Esophagus squamous epithelium (tissue), 4 donors: ENCODE results near the gene STX17.

Source experiments
- POLR2A ChIP-seq, 4 donors: fragments of 450-650 bp; IDR thresholded peaks; one replicate each; pipeline ENCODE4 v1.6.1; 2017; ENCODE audit warnings: antibody characterized with exemption in 4 of 4, mild to moderate bottlenecking in 4 of 4, moderate library complexity in 3 of 4
- TF ChIP-seq, protein P1 (sequence below), 6 experiments: fragments of 450-650 bp in 4 of 6; fragments of 200-600 bp in 2 of 6; sonication (generic) in 2 of 6; IDR thresholded peaks; one replicate each; pipeline ENCODE4 v1.5.1; 2016 to 2019; ENCODE audit warnings: antibody characterized with exemption in 6 of 6, mild to moderate bottlenecking in 4 of 6, moderate library complexity in 4 of 6

DNA sequence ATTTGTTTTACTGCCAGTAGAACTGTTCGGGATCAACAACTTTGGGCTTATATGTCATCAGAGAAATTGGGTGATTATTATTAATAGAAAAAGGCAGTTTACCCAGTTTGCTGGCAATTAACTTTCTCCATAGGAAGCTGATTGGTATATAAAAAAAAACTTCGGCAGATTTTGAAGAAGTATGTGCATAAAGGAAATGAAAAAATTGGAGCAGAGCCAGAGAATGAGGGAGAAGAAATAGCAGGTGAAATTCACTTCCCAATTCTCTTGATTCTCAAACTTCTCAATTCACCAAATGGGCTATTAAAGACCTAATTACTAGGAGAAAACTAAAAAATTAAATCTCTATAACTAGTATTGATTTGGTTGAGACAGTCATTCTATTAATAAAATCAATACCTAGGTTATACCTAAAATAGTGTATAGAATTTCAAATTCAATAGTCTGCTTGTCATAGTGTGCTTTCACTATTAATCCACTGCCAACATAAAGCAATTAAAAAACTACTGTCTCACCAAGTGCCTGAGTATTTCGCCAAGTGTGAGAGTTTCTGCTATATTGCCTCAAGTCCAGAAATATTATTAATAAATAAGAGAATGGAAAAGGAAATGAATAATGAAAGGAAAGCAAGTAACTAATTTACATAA is 47.5 kb downstream of the STX17 start:
- TF ChIP-seq, protein P1, sequence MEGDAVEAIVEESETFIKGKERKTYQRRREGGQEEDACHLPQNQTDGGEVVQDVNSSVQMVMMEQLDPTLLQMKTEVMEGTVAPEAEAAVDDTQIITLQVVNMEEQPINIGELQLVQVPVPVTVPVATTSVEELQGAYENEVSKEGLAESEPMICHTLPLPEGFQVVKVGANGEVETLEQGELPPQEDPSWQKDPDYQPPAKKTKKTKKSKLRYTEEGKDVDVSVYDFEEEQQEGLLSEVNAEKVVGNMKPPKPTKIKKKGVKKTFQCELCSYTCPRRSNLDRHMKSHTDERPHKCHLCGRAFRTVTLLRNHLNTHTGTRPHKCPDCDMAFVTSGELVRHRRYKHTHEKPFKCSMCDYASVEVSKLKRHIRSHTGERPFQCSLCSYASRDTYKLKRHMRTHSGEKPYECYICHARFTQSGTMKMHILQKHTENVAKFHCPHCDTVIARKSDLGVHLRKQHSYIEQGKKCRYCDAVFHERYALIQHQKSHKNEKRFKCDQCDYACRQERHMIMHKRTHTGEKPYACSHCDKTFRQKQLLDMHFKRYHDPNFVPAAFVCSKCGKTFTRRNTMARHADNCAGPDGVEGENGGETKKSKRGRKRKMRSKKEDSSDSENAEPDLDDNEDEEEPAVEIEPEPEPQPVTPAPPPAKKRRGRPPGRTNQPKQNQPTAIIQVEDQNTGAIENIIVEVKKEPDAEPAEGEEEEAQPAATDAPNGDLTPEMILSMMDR (IDR thresholded peaks at IDR 0.05): no peak
- no peak for TF ChIP-seq POLR2A (IDR thresholded peaks at IDR 0.05)
